ENCODE data around the gene OVOL2. TPM values are rescaled to one million over a fixed set of nuclear protein-coding genes. Genes with fewer than 3 reads are reported as not detected.

Gene OVOL2
- total RNA-seq, 2 experiments from 2014 or later: not detected

- no peaks in the 10 kb centered on the region for H3K9me3 Mint-ChIP-seq (ENCODE audit: low read depth)
Observed at GRCh38 chr20:18001131-18001921, 56.4 kb downstream of the OVOL2 start.

GRCh38 chr20:17999566-17999965 lies 58.1 kb downstream of the OVOL2 start:
- DNase-seq (no peak), ATAC-seq (no peak)
- no peaks in the 10 kb centered on the region for H3K36me3 Mint-ChIP-seq
- H3K4me1 Mint-ChIP-seq: peaks cover 20% of the 10 kb centered on the region
- H3K27ac Mint-ChIP-seq: no peak overlapping the region
- CTCF ChIA-PET: interaction anchor here (0.8 kb wide), 1 partner anchor 495 kb away, joined by 3 read pairs; no protein-coding TSS in a partner anchor
- no peaks in the 10 kb centered on the region for H3K9me3 Mint-ChIP-seq (ENCODE audit: low read depth)
- H3K27me3 Mint-ChIP-seq: no peaks in the 10 kb centered on the region
- H3K4me3 Mint-ChIP-seq: no peak overlapping the region

More at GRCh38 chr20:18001131-18001921, 56.4 kb downstream of the OVOL2 start:
- H3K27me3 Mint-ChIP-seq: peaks cover 2% of the 10 kb centered on the region
- H3K4me3 Mint-ChIP-seq: no peak overlapping the region
- ATAC-seq (no peak), DNase-seq (no peak)
- H3K36me3 Mint-ChIP-seq: no peaks in the 10 kb centered on the region
- H3K27ac Mint-ChIP-seq: no peak overlapping the region
- CTCF ChIA-PET: interaction anchor here (1.0 kb wide), 1 partner anchor 62 kb away, joined by 3 read pairs; no protein-coding TSS in a partner anchor
- peaks cover 10% of the 10 kb centered on the region for H3K4me1 Mint-ChIP-seq

- ATAC-seq: no peak
- H3K4me3 Mint-ChIP-seq: no peak overlapping the region
- H3K4me1 Mint-ChIP-seq: peaks cover 23% of the 10 kb centered on the region
- DNase-seq: no peak
- no peaks in the 10 kb centered on the region for H3K36me3 Mint-ChIP-seq
- H3K27ac Mint-ChIP-seq: no peak overlapping the region
- no peaks in the 10 kb centered on the region for H3K9me3 Mint-ChIP-seq (ENCODE audit: low read depth)
- CTCF ChIA-PET: interaction anchor here (0.7 to 2.2 kb wide), 3 partner anchors 60 to 316 kb away, joined by 3 to 14 read pairs (median 7); partner anchors contain the start of gene RRBP1
- H3K27me3 Mint-ChIP-seq: no peaks in the 10 kb centered on the region
Observed at GRCh38 chr20:17998446-17998845, 59.3 kb downstream of the OVOL2 start.

GRCh38 chr20:17995967-17996819 lies 61.5 kb downstream of the OVOL2 start:
- peak; percentile 59 for DNase-seq
- peak; percentile 52 for ATAC-seq
- no peaks in the 10 kb centered on the region for H3K27me3 Mint-ChIP-seq
- H3K4me3 Mint-ChIP-seq: no peak overlapping the region
- H3K4me1 Mint-ChIP-seq: peaks cover 40% of the 10 kb centered on the region
- peaks cover 4% of the 10 kb centered on the region for H3K36me3 Mint-ChIP-seq
- H3K27ac Mint-ChIP-seq: no peak overlapping the region
- CTCF ChIA-PET: interaction anchor here (0.5 to 3.6 kb wide), 23 partner anchors 8 to 493 kb away, joined by 3 to 14 read pairs (median 4); partner anchors contain the start of gene RRBP1
- H3K9me3 Mint-ChIP-seq (ENCODE audit: low read depth): no peaks in the 10 kb centered on the region

GRCh38 chr20:17993546-17993945 lies 64.2 kb downstream of the OVOL2 start:
- ATAC-seq: no peak
- Mint-ChIP-seq H3K9me3 (ENCODE audit: low read depth) (no peaks in the 10 kb centered on the region), H3K27me3 (no peaks in the 10 kb centered on the region), H3K4me1 (peaks cover 39% of the 10 kb centered on the region), H3K4me3 (no peak overlapping the region), H3K36me3 (peaks cover 17% of the 10 kb centered on the region), H3K27ac (peak overlapping the region; percentile 64)
- CTCF ChIA-PET: interaction anchor here (1.1 to 3.6 kb wide), 4 partner anchors 11 to 488 kb away, joined by 3 to 14 read pairs (median 5); partner anchors contain the start of gene RRBP1
- DNase-seq: no peak

GRCh38 chr20:17992847-17993513 lies 64.7 kb downstream of the OVOL2 start:
- Mint-ChIP-seq H3K4me3 (no peak overlapping the region), H3K36me3 (peaks cover 19% of the 10 kb centered on the region), H3K9me3 (ENCODE audit: low read depth) (no peaks in the 10 kb centered on the region), H3K4me1 (peaks cover 40% of the 10 kb centered on the region), H3K27me3 (no peaks in the 10 kb centered on the region), H3K27ac (peak overlapping the region; percentile 83)
- ATAC-seq (peak; percentile 37), DNase-seq (no peak)
- CTCF ChIA-PET: interaction anchor here (0.7 to 3.6 kb wide), 4 partner anchors 11 to 310 kb away, joined by 3 to 14 read pairs (median 4); partner anchors contain the start of gene RRBP1

- peak overlapping the region; percentile 83 for H3K27ac Mint-ChIP-seq
- H3K4me3 Mint-ChIP-seq: peak overlapping the region; percentile 30
- DNase-seq: peak; percentile 72
- ATAC-seq: peak; percentile 70
- no peaks in the 10 kb centered on the region for H3K27me3 Mint-ChIP-seq
- H3K4me1 Mint-ChIP-seq: peaks cover 39% of the 10 kb centered on the region
- no peaks in the 10 kb centered on the region for H3K9me3 Mint-ChIP-seq (ENCODE audit: low read depth)
- peaks cover 25% of the 10 kb centered on the region for H3K36me3 Mint-ChIP-seq
- CTCF ChIA-PET: interaction anchor here (0.7 to 3.6 kb wide), 4 partner anchors 12 to 309 kb away, joined by 3 to 14 read pairs (median 4); partner anchors contain the start of gene RRBP1
Observed at GRCh38 chr20:17992224-17992637, 65.5 kb downstream of the OVOL2 start.

- Mint-ChIP-seq H3K9me3 (ENCODE audit: low read depth) (no peaks in the 10 kb centered on the region), H3K4me3 (no peak overlapping the region), H3K27me3 (no peaks in the 10 kb centered on the region), H3K27ac (no peak overlapping the region), H3K4me1 (peaks cover 30% of the 10 kb centered on the region), H3K36me3 (peaks cover 27% of the 10 kb centered on the region)
- ATAC-seq (no peak), DNase-seq (no peak)
- CTCF ChIA-PET: interaction anchor here (0.5 kb wide), 1 partner anchor 459 kb away, joined by 3 read pairs; the partner anchor contains the start of gene BFSP1
Observed at GRCh38 chr20:17990278-17990972, 67.3 kb downstream of the OVOL2 start.

GRCh38 chr20:17987988-17988387 lies 69.7 kb downstream of the OVOL2 start:
- no peak overlapping the region for H3K4me3 Mint-ChIP-seq
- DNase-seq (no peak), ATAC-seq (no peak)
- H3K9me3 Mint-ChIP-seq (ENCODE audit: low read depth): no peaks in the 10 kb centered on the region
- no peaks in the 10 kb centered on the region for H3K27me3 Mint-ChIP-seq
- CTCF ChIA-PET: interaction anchor here (1.7 kb wide), 1 partner anchor 9 kb away, joined by 7 read pairs; no protein-coding TSS in a partner anchor
- H3K36me3 Mint-ChIP-seq: peaks cover 35% of the 10 kb centered on the region
- H3K4me1 Mint-ChIP-seq: peaks cover 20% of the 10 kb centered on the region
- no peak overlapping the region for H3K27ac Mint-ChIP-seq

GRCh38 chr20:17985388-17986018 lies 72.2 kb downstream of the OVOL2 start:
- Mint-ChIP-seq H3K4me3 (no peak overlapping the region), H3K27ac (no peak overlapping the region), H3K4me1 (peaks cover 9% of the 10 kb centered on the region), H3K9me3 (ENCODE audit: low read depth) (no peaks in the 10 kb centered on the region), H3K27me3 (no peaks in the 10 kb centered on the region), H3K36me3 (peaks cover 35% of the 10 kb centered on the region)
- no peak for DNase-seq
- ATAC-seq: no peak
- CTCF ChIA-PET: interaction anchor here (1.3 kb wide), 1 partner anchor 10 kb away, joined by 4 read pairs; no protein-coding TSS in a partner anchor

- no peaks in the 10 kb centered on the region for H3K27me3 Mint-ChIP-seq
- ATAC-seq: no peak
- H3K9me3 Mint-ChIP-seq (ENCODE audit: low read depth): no peaks in the 10 kb centered on the region
- DNase-seq: no peak
- H3K36me3 Mint-ChIP-seq: peaks cover 51% of the 10 kb centered on the region
- H3K4me3 Mint-ChIP-seq: no peak overlapping the region
- CTCF ChIA-PET: no interaction called here
- H3K27ac Mint-ChIP-seq: no peak overlapping the region
- peaks cover 39% of the 10 kb centered on the region for H3K4me1 Mint-ChIP-seq
Observed at GRCh38 chr20:17976305-17976704, 81.4 kb downstream of the OVOL2 start.
